H1 (cell line): Measurements from ENCODE around the gene ACO1. TPM values are rescaled to one million over a fixed set of nuclear protein-coding genes. Genes with fewer than 3 reads are reported as not detected.

Experiments
- GABPA ChIP-seq: IDR thresholded peaks from 2 replicates; pipeline ENCODE4 v1.6.1; 2011; ENCODE audit warnings: mild to moderate bottlenecking, low read length, moderate library complexity, borderline replicate concordance; ENCODE audit not compliant: insufficient read depth
- polyA plus RNA-seq, 7 experiments: library from polyadenylated mRNA; depleted of rRNA in 3 of 7; stranded (reverse) in 5 of 7; unstranded in 2 of 7; fragments of >200 nt in 5 of 7; fragments of 200-250 nt in 2 of 7; gene quantifications; 1 replicate in 5 of 7; 2 replicates in 1 of 7; 4 replicates in 1 of 7; pipeline versions ENCODE4 v1.2.1 to v1.2.3, GENCODE V29; 2011 to 2013; ENCODE audit warnings: missing spikeins in 2 of 7, mixed read lengths in 2 of 7
- total RNA-seq: library from RNA; stranded (reverse); fragmentation: NEBNext Ultra II Directional; extraction: Animal tissue kit (Norgen Biotek cat#: 25700); gene quantifications from 2 replicates; pipeline ENCODE4 v1.2.1, GENCODE V29; 2021

Gene ACO1
- total and polyA plus RNA-seq, 2 of the 8 experiments (the other 6 are each of a cell fraction or from before 2014, with no cell fraction given): 39.3 to 49.8 TPM

GRCh38 chr9:32423371-32423770 is 38.9 kb downstream of the ACO1 start (continued):
- TF ChIP-seq GABPA: no peak
